HEK293 (cell line): Measurements from ENCODE around the gene BMAL1.

Source experiments
- CTCF ChIA-PET: fragments of 350-600 bp; formaldehyde crosslinking; extraction: SDS; loops from one replicate; lab custom pipeline; 2021; ENCODE audit warnings: antibody characterized with exemption; lab: Yijun Ruan, JAX
- POLR2A ChIA-PET: fragments of 300-600 bp; formaldehyde crosslinking; extraction: SDS; loops from one replicate; lab custom pipeline; 2020; ENCODE audit warnings: antibody characterized with exemption, inconsistent platforms; lab: Yijun Ruan, JAX
- H3K27ac ChIP-seq: fragments of 200-500 bp; sonication (Bioruptor generic); 2 replicates; pipeline ENCODE4 v1.5.1; 2014; ENCODE audit warnings: low read depth, low read length, control low read depth, inconsistent platforms; ENCODE audit errors: extremely low read depth
- H3K36me3 ChIP-seq, 2 experiments: fragments of 200-500 bp in 1 of 2; sonication (Bioruptor generic) in 1 of 2; 1 replicate in 1 of 2; 2 replicates in 1 of 2; pipeline ENCODE4 v1.5.1; 2014 to 2017; ENCODE audit warnings: inconsistent platforms in 2 of 2, low read length in 2 of 2; ENCODE audit not compliant: control insufficient read depth in 2 of 2, insufficient read depth in 1 of 2
- H3K4me1 ChIP-seq: fragments of 200-500 bp; sonication (Bioruptor generic); 2 replicates; pipeline ENCODE4 v1.5.1; 2014; ENCODE audit warnings: mild to moderate bottlenecking, low read length, inconsistent platforms; ENCODE audit not compliant: control insufficient read depth, insufficient read depth
- H3K4me3 ChIP-seq: 2 replicates; pipeline ENCODE4 v1.5.1; 2011; ENCODE audit warnings: low read depth, mild to moderate bottlenecking, control low read depth, low read length, moderate library complexity
- H3K9me3 ChIP-seq: fragments of 200-500 bp; sonication (Bioruptor generic); 2 replicates; pipeline ENCODE4 v1.5.1; 2014; ENCODE audit warnings: low read depth, low read length, inconsistent platforms; ENCODE audit not compliant: control insufficient read depth, insufficient read depth
- MEIS1 ChIP-seq: sonication (generic); formaldehyde crosslinking; IDR thresholded peaks from 2 replicates; pipeline ENCODE4 v1.8.1; 2022; ENCODE audit warnings: missing genetic modification reagents, mild to moderate bottlenecking, borderline replicate concordance
- OSR2 ChIP-seq: fragments of 450-650 bp; formaldehyde crosslinking; IDR thresholded peaks from 2 replicates; pipeline ENCODE4 v1.5.1; 2016; ENCODE audit warnings: missing biosample characterization, missing genetic modification characterization
- OVOL3 ChIP-seq: fragments of 450-650 bp; formaldehyde crosslinking; IDR thresholded peaks from 2 replicates; pipeline ENCODE4 v1.5.1; 2016; ENCODE audit warnings: missing biosample characterization, missing genetic modification characterization
- REPIN1 ChIP-seq: fragments of 450-650 bp; formaldehyde crosslinking; IDR thresholded peaks from 2 replicates; pipeline ENCODE4 v1.5.1; 2017; ENCODE audit warnings: missing biosample characterization, missing genetic modification characterization, low read depth
- SALL2 ChIP-seq: fragments of 450-650 bp; formaldehyde crosslinking; IDR thresholded peaks from 2 replicates; pipeline ENCODE4 v1.5.0; 2017; ENCODE audit warnings: missing biosample characterization, mild to moderate bottlenecking, missing genetic modification characterization, borderline replicate concordance
- SETDB1 ChIP-seq: IDR thresholded peaks from one replicate; pipeline ENCODE4 v1.6.1; 2017; ENCODE audit warnings: mild to moderate bottlenecking, low read length, moderate library complexity, mixed read lengths; ENCODE audit not compliant: insufficient read length
- SP3 ChIP-seq: fragments of 450-650 bp; formaldehyde crosslinking; IDR thresholded peaks from 2 replicates; pipeline ENCODE4 v1.5.1; 2016; ENCODE audit warnings: missing biosample characterization, missing genetic modification characterization
- SP7 ChIP-seq: fragments of 450-650 bp; formaldehyde crosslinking; IDR thresholded peaks from 2 replicates; pipeline ENCODE4 v1.5.1; 2016; ENCODE audit warnings: missing biosample characterization, missing genetic modification characterization
- ZBTB21 ChIP-seq: fragments of 450-650 bp; formaldehyde crosslinking; IDR thresholded peaks from 2 replicates; pipeline ENCODE4 v1.5.1; 2017; ENCODE audit warnings: missing biosample characterization, missing genetic modification characterization
- ZFP3 ChIP-seq: fragments of 450-650 bp; formaldehyde crosslinking; IDR thresholded peaks from 2 replicates; pipeline ENCODE4 v1.5.1; 2016; ENCODE audit warnings: low read depth, missing biosample characterization, missing genetic modification characterization
- ZNF23 ChIP-seq: fragments of 450-650 bp; formaldehyde crosslinking; IDR thresholded peaks from 2 replicates; pipeline ENCODE4 v1.5.1; 2016; ENCODE audit warnings: missing biosample characterization, missing genetic modification characterization, borderline replicate concordance
- ZNF280D ChIP-seq: fragments of 450-650 bp; formaldehyde crosslinking; IDR thresholded peaks from 2 replicates; pipeline ENCODE4 v1.5.1; 2016; ENCODE audit warnings: missing biosample characterization, missing genetic modification characterization
- ZNF302 ChIP-seq: fragments of 450-650 bp; formaldehyde crosslinking; IDR thresholded peaks from 2 replicates; pipeline ENCODE4 v1.5.1; 2016; ENCODE audit warnings: missing biosample characterization, missing genetic modification characterization, low read depth
- ZNF354C ChIP-seq: fragments of 450-650 bp; formaldehyde crosslinking; IDR thresholded peaks from 2 replicates; pipeline ENCODE4 v1.5.1; 2016; ENCODE audit warnings: missing biosample characterization, missing genetic modification characterization, low read depth, borderline replicate concordance
- ZNF404 ChIP-seq: fragments of 450-650 bp; formaldehyde crosslinking; IDR thresholded peaks from 2 replicates; pipeline ENCODE4 v1.5.1; 2017; ENCODE audit warnings: missing biosample characterization, missing genetic modification characterization
- ZNF558 ChIP-seq: fragments of 450-650 bp; formaldehyde crosslinking; IDR thresholded peaks from 2 replicates; pipeline ENCODE4 v1.5.1; 2016; ENCODE audit warnings: missing biosample characterization, missing genetic modification characterization
- ZNF580 ChIP-seq: fragments of 450-650 bp; formaldehyde crosslinking; IDR thresholded peaks from 2 replicates; pipeline ENCODE4 v1.5.1; 2016; ENCODE audit warnings: missing biosample characterization, missing genetic modification characterization
- ZNF623 ChIP-seq: fragments of 450-650 bp; formaldehyde crosslinking; IDR thresholded peaks from 2 replicates; pipeline ENCODE4 v1.5.1; 2016; ENCODE audit warnings: missing biosample characterization, missing genetic modification characterization
- ZNF654 ChIP-seq: fragments of 450-650 bp; formaldehyde crosslinking; IDR thresholded peaks from 2 replicates; pipeline ENCODE4 v1.5.1; 2016; ENCODE audit warnings: low read depth, missing biosample characterization, missing genetic modification characterization
- ZNF664 ChIP-seq: fragments of 450-650 bp; formaldehyde crosslinking; IDR thresholded peaks from 2 replicates; pipeline ENCODE4 v1.5.1; 2016; ENCODE audit warnings: missing biosample characterization, missing genetic modification characterization
- ZNF76 ChIP-seq: fragments of 450-650 bp; formaldehyde crosslinking; IDR thresholded peaks from 2 replicates; pipeline ENCODE4; 2016; ENCODE audit warnings: low read depth, missing biosample characterization, missing genetic modification characterization, borderline replicate concordance
- TF ChIP-seq, protein P1 (sequence below): fragments of 450-650 bp; formaldehyde crosslinking; IDR thresholded peaks from 2 replicates; pipeline ENCODE4 v1.5.1; 2016; ENCODE audit warnings: missing biosample characterization, missing genetic modification characterization, borderline replicate concordance
- TF ChIP-seq, protein P2 (sequence below): fragments of 450-650 bp; formaldehyde crosslinking; IDR thresholded peaks from 2 replicates; pipeline ENCODE4 v1.5.1; 2016; ENCODE audit warnings: missing biosample characterization, missing genetic modification characterization

Gene BMAL1

GRCh38 chr11:13247606-13248296 is 29.8 kb upstream of the BMAL1 start (continued):
- TF ChIP-seq, protein P1, sequence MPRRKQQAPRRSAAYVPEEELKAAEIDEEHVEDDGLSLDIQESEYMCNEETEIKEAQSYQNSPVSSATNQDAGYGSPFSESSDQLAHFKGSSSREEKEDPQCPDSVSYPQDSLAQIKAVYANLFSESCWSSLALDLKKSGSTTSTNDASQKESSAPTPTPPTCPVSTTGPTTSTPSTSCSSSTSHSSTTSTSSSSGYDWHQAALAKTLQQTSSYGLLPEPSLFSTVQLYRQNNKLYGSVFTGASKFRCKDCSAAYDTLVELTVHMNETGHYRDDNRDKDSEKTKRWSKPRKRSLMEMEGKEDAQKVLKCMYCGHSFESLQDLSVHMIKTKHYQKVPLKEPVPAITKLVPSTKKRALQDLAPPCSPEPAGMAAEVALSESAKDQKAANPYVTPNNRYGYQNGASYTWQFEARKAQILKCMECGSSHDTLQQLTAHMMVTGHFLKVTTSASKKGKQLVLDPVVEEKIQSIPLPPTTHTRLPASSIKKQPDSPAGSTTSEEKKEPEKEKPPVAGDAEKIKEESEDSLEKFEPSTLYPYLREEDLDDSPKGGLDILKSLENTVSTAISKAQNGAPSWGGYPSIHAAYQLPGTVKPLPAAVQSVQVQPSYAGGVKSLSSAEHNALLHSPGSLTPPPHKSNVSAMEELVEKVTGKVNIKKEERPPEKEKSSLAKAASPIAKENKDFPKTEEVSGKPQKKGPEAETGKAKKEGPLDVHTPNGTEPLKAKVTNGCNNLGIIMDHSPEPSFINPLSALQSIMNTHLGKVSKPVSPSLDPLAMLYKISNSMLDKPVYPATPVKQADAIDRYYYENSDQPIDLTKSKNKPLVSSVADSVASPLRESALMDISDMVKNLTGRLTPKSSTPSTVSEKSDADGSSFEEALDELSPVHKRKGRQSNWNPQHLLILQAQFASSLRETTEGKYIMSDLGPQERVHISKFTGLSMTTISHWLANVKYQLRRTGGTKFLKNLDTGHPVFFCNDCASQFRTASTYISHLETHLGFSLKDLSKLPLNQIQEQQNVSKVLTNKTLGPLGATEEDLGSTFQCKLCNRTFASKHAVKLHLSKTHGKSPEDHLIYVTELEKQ (tag by site-specific recombination) = no peak
- no peak for TF ChIP-seq ZFP3

- Histone ChIP-seq H3K27ac (no peak overlapping the region), H3K4me1 (no peaks in the 10 kb centered on the region), H3K36me3 (no peaks in the 10 kb centered on the region), H3K4me3 (no peak overlapping the region), H3K9me3 (no peaks in the 10 kb centered on the region)
- POLR2A ChIA-PET = no interaction called here
- TF ChIP-seq ZNF664 (tag by site-specific recombination) = no peak
- TF ChIP-seq OSR2 = no peak
- no peak for TF ChIP-seq MEIS1 (CRISPR knock-in tag)
- TF ChIP-seq ZNF76 (tag by site-specific recombination) = no peak
- no peak for TF ChIP-seq OVOL3 (tag by site-specific recombination)
- no peak for TF ChIP-seq ZNF654 (tag by site-specific recombination)
- TF ChIP-seq REPIN1 (tag by site-specific recombination) = no peak
- no peak for TF ChIP-seq SETDB1
- no peak for TF ChIP-seq ZNF404 (tag by site-specific recombination)
- TF ChIP-seq ZNF354C (tag by site-specific recombination) = no peak
- TF ChIP-seq, protein P2, sequence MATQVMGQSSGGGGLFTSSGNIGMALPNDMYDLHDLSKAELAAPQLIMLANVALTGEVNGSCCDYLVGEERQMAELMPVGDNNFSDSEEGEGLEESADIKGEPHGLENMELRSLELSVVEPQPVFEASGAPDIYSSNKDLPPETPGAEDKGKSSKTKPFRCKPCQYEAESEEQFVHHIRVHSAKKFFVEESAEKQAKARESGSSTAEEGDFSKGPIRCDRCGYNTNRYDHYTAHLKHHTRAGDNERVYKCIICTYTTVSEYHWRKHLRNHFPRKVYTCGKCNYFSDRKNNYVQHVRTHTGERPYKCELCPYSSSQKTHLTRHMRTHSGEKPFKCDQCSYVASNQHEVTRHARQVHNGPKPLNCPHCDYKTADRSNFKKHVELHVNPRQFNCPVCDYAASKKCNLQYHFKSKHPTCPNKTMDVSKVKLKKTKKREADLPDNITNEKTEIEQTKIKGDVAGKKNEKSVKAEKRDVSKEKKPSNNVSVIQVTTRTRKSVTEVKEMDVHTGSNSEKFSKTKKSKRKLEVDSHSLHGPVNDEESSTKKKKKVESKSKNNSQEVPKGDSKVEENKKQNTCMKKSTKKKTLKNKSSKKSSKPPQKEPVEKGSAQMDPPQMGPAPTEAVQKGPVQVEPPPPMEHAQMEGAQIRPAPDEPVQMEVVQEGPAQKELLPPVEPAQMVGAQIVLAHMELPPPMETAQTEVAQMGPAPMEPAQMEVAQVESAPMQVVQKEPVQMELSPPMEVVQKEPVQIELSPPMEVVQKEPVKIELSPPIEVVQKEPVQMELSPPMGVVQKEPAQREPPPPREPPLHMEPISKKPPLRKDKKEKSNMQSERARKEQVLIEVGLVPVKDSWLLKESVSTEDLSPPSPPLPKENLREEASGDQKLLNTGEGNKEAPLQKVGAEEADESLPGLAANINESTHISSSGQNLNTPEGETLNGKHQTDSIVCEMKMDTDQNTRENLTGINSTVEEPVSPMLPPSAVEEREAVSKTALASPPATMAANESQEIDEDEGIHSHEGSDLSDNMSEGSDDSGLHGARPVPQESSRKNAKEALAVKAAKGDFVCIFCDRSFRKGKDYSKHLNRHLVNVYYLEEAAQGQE (tag by site-specific recombination) = no peak
- no peak for TF ChIP-seq ZNF580 (tag by site-specific recombination)
- TF ChIP-seq ZNF302 = no peak
- no peak for TF ChIP-seq SP3
- CTCF ChIA-PET = interaction anchor here (0.6 to 2.9 kb wide), 7 partner anchors 8 to 195 kb away, joined by 3 to 22 read pairs (median 3); no protein-coding TSS in a partner anchor
Measured at GRCh38 chr11:13249177-13249576, 28.4 kb upstream of the BMAL1 start.

- Histone ChIP-seq H3K27ac (no peak overlapping the region), H3K4me1 (no peaks in the 10 kb centered on the region), H3K36me3 (no peaks in the 10 kb centered on the region), H3K9me3 (no peaks in the 10 kb centered on the region), H3K4me3 (no peak overlapping the region)
- CTCF ChIA-PET = interaction anchor here (0.6 to 2.3 kb wide), 6 partner anchors 10 to 97 kb away, joined by 3 to 11 read pairs (median 4); no protein-coding TSS in a partner anchor
- POLR2A ChIA-PET = no interaction called here
- no peak for TF ChIP-seq ZBTB21
- no peak for TF ChIP-seq SP7 (tag by site-specific recombination)
- no peak for TF ChIP-seq ZNF23 (tag by site-specific recombination)
- no peak for TF ChIP-seq SALL2 (tag by site-specific recombination)
- no peak for TF ChIP-seq ZNF623
- no peak for TF ChIP-seq ZNF280D (tag by site-specific recombination)
- TF ChIP-seq ZNF558 = no peak
Measured at GRCh38 chr11:13249992-13250391, 27.6 kb upstream of the BMAL1 start.
